SU-DHL-6 (cell line): ENCODE measurements around the gene SMIM41.

Source experiments
- CTCF ChIP-seq: fragments of 200-600 bp; sonication (generic); IDR thresholded peaks from one replicate; pipeline ENCODE4 v1.5.1; 2017; ENCODE audit warnings: antibody characterized with exemption, mild to moderate bottlenecking, low read length, moderate library complexity; ENCODE audit not compliant: insufficient read depth, poor library complexity, severe bottlenecking
- EZH2phosphoT487 ChIP-seq: fragments of 200-600 bp; sonication (generic), shearing (Covaris generic); conservative IDR thresholded peaks from 2 replicates; pipeline ENCODE4 v1.6.1; 2018; ENCODE audit warnings: mild to moderate bottlenecking, antibody characterized with exemption, low read length, moderate library complexity, mixed read lengths

- TF ChIP-seq CTCF, result no peak
- TF ChIP-seq EZH2phosphoT487, result no peak
Measured at GRCh38 chr12:52037248-52037861, 42.1 kb upstream of the SMIM41 start.
